Measurements from ENCODE around the gene MAN1B1.
A peak's percentile ranks its signal among the peaks of the same experiment; 100 is the strongest.

The MAN1B1 gene

GRCh38 chr9:137145731-137146526, 59.1 kb downstream of the MAN1B1 start:
- Histone ChIP-seq H3K27ac (replicated peaks) (no peak overlapping the region), H3K27me3 (ENCODE audit: insufficient read depth, poor library complexity, severe bottlenecking) (no peaks in the 10 kb centered on the region), H3K4me3 (replicated peaks; ENCODE audit: insufficient read depth, low read length) (no peak overlapping the region)
- TF ChIP-seq CTCF (IDR thresholded peaks at IDR 0.05; ENCODE audit: insufficient read depth, low read length) (no peak), GABPA (IDR thresholded peaks at IDR 0.05; ENCODE audit: low read depth) (no peak), REST (IDR thresholded peaks at IDR 0.05; ENCODE audit: insufficient replicate concordance, low read depth) (peak; percentile 83), SPI1 (IDR thresholded peaks at IDR 0.05; ENCODE audit: borderline replicate concordance, low read depth) (no peak), POLR2AphosphoS5 (IDR thresholded peaks at IDR 0.05; ENCODE audit: low read depth) (no peak)
- no peak for DNase-seq (ENCODE audit: low read depth in 1 of 2, low spot score in 1 of 2)

GRCh38 chr9:137146527-137146918, 59.7 kb downstream of the MAN1B1 start:
- H3K27ac ChIP-seq (replicated peaks) = no peak overlapping the region
- H3K4me3 ChIP-seq (replicated peaks; ENCODE audit: insufficient read depth, low read length) = no peak overlapping the region

More at GRCh38 chr9:137146527-137146918, 59.7 kb downstream of the MAN1B1 start:
- no peak for DNase-seq (ENCODE audit: low read depth in 1 of 2, low spot score in 1 of 2)
- peak; percentile 82 for TF ChIP-seq REST (IDR thresholded peaks at IDR 0.05; ENCODE audit: insufficient replicate concordance, low read depth)
- TF ChIP-seq CTCF (IDR thresholded peaks at IDR 0.05; ENCODE audit: insufficient read depth, low read length) = no peak
- no peaks in the 10 kb centered on the region for H3K27me3 ChIP-seq (ENCODE audit: insufficient read depth, poor library complexity, severe bottlenecking)
